GM19351 (cell line): ENCODE measurements around the gene MAP2K7.

ENCODE experiments used
- ATAC-seq: cut with Tn5 transposase; IDR thresholded peaks from one replicate; pipeline ENCODE4 v1.9.1; 2021; ENCODE audit warnings: mild to moderate bottlenecking, moderate library complexity; ENCODE audit not compliant: unreplicated experiment

MAP2K7 gene

DNA sequence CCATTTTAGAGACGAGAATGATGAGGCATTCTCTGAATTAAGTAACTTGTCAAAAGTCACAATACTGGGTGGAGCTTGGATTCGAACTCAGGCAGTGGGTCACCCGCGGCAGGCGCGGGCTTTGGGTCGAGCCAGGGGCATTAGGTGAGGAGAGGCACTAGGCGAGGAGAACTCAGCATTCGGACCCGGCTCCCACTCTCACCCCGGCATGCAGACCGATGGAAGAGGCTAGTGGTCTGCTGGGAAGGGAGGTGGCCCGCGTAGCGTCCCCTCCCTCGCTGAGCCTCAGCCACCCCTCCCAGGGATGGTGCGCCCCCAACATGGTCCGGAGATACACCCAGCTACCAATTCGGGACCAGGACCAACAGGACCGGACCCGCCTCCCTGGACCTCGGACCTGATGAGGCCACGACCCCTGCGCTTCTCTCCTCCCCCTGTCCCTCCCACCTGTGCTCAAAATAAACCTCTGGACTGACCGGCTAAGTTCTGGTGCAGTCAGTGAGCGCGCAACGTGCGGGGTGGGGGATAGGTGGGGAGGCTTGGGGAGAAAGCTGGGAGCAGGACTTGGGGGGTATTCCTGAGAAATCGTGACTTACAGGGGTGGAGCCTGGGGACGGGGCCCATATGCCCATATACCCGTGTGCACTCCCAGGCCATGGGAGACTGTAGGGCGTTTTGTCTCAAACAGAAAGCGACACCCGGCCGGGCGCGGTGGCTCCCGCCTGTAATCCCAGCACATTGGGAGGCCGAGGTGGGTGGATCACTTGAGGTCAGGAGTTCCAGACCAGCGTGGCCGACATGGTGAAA, 15.1 kb downstream of the MAP2K7 start:
- ATAC-seq = no peak

- ATAC-seq = peak; percentile 54
These were observed 16.2 kb downstream of the MAP2K7 start, which contains the start of gene SNAPC2 for GRCh38 chr19:7919610-7920518. Gene SNAPC2, plus strand, starts transcription at chr19:7920338. Its CDS starts 29 bp downstream, at chr19:7920367.

DNA sequence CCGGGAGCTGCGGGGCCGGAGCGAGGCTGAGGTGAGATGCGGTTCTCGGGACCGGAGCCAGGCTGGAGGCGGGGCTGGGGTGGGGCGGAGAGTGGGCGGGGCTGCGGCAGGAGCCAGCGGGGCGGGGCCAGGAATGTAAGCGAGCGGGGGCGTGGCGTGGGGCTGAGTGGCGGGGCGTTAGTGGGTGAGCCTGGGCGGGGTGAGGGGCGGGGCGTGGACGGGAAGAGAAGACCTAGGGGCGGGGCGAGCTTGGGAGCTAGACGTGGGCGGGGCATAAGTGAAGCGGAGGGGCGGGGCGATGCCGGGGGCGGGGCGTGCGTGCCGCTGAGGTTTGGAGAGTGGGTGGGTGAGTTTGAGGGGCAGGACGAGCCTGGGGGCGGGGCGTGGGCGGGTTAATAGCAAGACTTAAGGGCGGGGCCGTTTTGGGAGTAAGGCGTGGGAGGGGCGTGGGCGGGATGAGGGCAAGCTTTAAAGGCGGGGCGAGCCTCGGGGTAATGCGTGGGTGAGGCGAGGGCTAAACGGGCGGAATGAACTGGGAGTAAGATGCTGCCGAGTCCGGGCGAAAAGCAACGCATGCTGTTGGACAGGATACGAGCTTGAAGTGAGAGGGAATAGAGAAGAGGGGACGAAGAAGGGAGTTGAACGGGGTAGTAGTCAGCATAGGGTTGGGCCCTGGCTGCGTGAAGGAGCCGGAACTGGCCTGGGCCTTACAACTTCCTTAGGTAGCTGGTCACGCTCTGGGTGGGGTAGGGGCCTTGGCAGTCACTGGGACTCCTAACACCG, 17.0 kb downstream of the MAP2K7 start:
- ATAC-seq = peak; percentile 38

GRCh38 chr19:7921302-7921966, 17.8 kb downstream of the MAP2K7 start:
- ATAC-seq = no peak

GRCh38 chr19:7921967-7922835, 18.5 kb downstream of the MAP2K7 start:
- ATAC-seq = no peak

GRCh38 chr19:7922836-7923195, 19.1 kb downstream of the MAP2K7 start:
- no peak for ATAC-seq

DNA sequence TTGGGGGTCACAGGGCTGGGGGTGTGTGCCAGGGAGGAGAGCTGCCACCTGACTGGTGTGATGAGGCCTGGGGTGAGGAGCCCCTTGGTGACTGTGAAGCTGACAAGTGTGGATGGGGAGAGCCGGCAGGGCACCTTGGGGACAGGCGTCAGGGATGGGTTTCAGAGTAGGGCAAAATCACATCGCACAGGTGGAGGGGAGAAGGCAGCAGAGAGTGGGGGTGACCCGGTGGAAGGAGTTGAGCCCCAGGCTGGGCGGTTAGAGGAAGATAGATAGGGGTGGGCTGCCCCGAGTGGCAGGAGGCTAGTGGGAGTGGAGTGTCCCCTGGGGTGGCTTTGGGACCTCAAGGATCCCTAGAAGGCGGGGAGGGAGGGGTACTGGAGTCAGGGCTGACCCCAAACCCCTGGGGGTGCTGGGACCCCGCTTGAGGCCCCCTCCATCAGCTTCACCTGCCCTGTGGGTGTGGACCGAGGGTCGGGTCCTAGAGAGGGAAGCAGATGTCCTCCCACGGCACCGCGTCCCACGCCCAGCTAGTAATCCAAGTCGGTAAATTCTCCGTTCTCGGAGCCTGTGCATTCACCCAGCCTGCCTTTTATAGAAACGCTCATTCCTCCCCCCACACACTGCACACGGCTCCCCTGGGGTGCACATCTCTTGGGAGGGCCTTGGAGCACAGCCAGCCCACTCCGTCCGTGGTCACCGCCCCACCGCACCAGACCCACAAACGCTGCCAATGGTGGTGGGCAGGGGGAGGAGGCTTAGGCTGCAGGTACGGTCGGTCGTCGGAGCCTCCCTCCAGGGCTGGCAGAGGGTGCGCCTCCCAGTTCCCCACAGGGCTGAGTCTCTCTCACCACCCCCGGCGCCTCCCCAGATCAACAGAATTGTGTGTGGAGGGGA, 19.9 kb downstream of the MAP2K7 start:
- ATAC-seq = no peak

- no peak for ATAC-seq
These were observed 20.6 kb downstream of the MAP2K7 start for GRCh38 chr19:7924241-7924640.

DNA sequence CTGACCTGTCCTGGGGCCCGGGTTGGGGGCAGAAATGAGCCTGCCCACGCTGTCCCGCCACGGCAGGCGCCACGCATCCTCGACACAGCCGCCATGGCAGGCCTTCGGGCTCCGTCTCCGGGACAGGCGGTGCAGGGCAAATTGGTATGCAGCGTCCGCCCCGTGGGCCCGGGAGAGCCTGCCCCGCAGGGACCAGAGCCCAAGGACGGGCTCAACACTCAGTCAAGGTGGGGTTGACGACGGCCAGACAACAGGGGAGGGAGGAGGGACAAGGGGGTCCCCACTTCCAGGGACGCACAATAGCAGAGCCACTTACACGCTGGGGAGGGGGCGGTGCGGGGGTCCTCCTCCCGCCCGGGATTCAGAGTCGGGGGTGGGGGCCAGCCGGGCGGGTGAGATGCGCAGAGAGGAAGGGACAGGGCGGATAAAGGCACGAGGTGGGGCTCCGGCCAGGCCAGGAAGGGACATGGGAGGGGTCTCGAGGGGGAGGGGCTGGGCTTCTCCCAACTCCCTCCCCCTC, 21.0 kb downstream of the MAP2K7 start:
- no peak for ATAC-seq

DNA sequence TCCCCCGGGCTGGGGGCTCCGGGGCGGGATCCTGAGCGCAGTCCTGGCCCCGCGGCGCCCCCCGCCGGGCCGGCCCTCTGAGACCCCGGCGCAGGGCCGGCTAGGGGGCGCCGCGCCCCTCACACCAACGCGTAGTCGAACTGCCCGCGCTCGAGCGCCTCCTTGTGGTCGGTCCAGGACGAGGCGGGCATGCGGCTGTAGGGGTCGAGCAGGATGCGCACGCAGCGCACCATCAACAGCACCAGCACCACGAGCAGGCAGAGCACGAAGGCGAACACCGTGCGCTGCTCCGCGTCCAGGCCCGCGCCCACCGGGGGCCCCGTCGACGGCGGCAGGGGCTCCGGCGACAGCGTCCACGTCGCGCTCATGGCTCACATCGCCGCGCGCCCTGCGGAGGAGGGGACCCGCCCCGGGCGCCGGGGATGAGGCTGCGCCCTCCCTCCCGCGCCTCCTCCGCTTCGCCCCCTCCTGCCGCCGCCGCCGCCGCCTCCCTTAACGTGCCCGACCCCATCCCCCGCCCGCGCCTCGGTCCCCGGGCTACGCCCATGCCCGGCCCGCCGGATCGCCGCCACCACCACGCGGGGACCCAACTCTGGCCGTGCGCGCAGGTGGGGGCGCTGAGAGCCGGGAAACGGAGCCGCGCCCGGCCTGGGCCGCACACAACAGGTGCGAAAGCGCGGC, 21.6 kb downstream of the MAP2K7 start:
- peak; percentile 32 for ATAC-seq

- ATAC-seq = no peak
These were observed 22.5 kb downstream of the MAP2K7 start, which contains the start of gene CTXN1 for GRCh38 chr19:7926021-7926726. Gene CTXN1, minus strand, starts transcription at chr19:7926135. Its CDS starts 597 bp downstream, at chr19:7925538.

DNA sequence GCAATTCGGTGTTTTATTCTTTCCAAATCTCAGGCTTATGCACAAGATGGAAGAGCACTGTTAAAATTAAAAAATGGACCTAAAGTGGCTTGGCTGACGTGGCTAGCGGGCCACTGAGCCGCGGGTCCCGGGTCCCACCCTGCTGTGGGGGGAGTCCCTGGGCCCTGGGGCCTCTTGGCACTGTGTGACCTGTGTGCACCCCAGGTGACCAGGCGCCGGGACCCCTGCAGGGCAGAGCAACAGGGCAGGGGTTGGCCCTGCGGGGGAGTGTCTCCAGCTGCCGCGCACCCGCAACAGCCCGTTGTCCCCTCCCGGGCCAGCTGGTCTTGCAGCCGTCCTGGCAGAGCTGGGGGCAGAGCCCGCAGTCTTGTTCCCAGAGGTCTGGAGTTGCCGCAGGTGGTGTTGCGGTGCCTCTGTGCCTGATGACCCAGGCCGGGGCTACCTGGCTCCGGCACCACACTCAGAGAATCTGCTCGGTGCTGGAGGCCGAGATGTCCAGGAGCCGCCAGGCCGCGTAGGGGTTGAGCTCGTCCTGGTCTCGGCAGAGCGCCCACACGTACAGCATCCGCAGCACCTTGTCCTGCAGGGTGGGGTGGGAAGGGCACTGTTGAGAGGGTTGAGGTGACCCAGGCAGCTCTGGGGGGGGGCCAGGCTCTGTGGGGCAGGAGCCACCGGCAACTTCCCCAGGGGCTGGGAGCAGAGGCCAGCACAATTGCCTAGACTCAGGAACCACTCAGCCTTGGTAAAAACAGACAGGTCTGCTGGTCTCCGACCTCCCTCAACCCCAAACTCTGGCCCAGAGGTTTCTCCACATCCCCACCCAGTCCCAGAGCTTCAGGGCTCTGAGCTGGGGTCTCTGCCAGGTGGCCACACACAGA, 23.3 kb downstream of the MAP2K7 start:
- ATAC-seq = no peak

DNA sequence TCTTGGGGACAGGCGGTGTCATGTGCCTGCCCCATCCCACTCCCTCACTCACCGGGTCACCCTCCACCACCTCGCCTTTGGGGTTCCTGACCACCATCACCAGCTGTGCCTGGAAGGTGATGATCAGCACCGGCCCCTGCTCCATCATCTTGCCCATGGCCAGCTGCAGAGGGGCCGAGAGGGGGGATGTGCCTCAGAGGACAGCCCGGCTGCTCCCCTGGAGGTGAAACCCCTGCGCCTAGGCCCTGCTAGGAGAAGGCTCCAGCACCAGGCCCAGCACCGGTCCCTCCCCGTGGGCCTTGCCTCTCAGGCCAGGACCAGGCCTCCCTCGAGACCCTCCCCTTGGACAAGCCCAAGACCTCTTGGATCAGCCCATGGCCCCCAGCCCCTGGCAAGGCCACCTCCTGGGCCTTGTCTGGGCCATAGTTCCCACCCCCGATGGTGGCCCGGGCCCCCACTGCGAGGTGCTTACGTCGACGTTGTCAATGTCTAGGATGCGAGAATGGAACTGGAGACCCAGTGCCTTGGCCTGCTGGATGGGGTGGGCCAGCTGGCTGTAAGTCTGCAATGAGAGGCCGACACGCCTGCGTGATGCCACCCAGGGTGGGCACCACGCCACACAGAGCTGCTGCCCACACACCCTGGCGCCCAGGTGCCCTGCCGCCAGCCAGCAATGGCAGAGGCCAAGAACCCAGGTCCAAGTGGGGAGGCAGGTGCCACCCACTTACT, 24.1 kb downstream of the MAP2K7 start:
- no peak for ATAC-seq

DNA sequence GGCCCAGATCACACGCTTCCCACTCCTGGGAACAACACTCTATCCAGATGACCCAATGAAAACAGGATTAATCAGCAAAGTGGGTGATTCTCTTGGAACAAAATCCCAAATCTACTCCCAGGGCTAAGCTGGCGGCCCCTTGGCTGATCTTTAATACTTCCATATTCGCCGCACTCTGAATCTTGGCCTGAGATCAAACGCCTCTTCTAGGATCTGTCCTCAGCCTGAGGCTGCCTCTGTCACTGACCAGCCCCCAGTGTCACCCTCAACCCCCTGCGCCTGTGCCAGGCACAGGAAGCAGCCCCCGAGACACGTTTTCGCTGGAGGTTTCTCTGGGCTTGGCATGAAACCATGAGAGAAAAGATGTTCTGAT, 24.6 kb downstream of the MAP2K7 start:
- ATAC-seq = no peak
